Neuronal stem cell (in vitro differentiated cells): Measurements from ENCODE around the gene PLAAT5.

Experiments used
- DNase-seq: peaks from one replicate; pipeline ENCODE4 v3.0.0-alpha.2; 2013; ENCODE audit warnings: low spot score
- H2AFZ ChIP-seq: one replicate; pipeline ENCODE4 v1.6.1; 2013; ENCODE audit warnings: mild to moderate bottlenecking, low read length, inconsistent platforms
- H2AK5ac ChIP-seq: 2 replicates; pipeline ENCODE4 v1.6.1; 2013; ENCODE audit warnings: low read depth, mild to moderate bottlenecking, inconsistent platforms, low read length, moderate library complexity, mixed read lengths
- H2BK120ac ChIP-seq: 2 replicates; pipeline ENCODE4 v1.6.1; 2013; ENCODE audit warnings: low read depth, mild to moderate bottlenecking, inconsistent platforms, low read length, moderate library complexity, mixed read lengths
- H2BK12ac ChIP-seq: one replicate; pipeline ENCODE4 v1.6.1; 2013; ENCODE audit warnings: low read length, inconsistent platforms
- H2BK15ac ChIP-seq: 2 replicates; pipeline ENCODE4 v1.6.1; 2013; ENCODE audit warnings: mild to moderate bottlenecking, low read length, inconsistent platforms, mixed read lengths
- H2BK5ac ChIP-seq: one replicate; pipeline ENCODE4 v1.6.1; 2013; ENCODE audit warnings: inconsistent platforms, mild to moderate bottlenecking, low read length, moderate library complexity
- H3K14ac ChIP-seq: one replicate; pipeline ENCODE4 v1.6.1; 2013; ENCODE audit warnings: low read length, inconsistent platforms
- H3K18ac ChIP-seq: 2 replicates; pipeline ENCODE4 v1.6.1; 2013; ENCODE audit warnings: low read length, inconsistent platforms
- H3K23ac ChIP-seq: 2 replicates; pipeline ENCODE4 v1.6.1; 2013; ENCODE audit warnings: low read depth, mild to moderate bottlenecking, mixed read lengths, low read length, inconsistent platforms; ENCODE audit not compliant: poor library complexity
- H3K27ac ChIP-seq: replicated peaks from 3 replicates; pipeline ENCODE4 v1.5.1; 2013; ENCODE audit warnings: low read length, inconsistent platforms
- H3K27me3 ChIP-seq, 3 experiments: 2 replicates each; pipeline ENCODE4 v1.6.1; 2013; ENCODE audit warnings: low read length in 3 of 3, mild to moderate bottlenecking in 2 of 3, inconsistent platforms in 1 of 3, low read depth in 1 of 3, mixed read lengths in 1 of 3, moderate library complexity in 1 of 3; ENCODE audit not compliant: control insufficient read depth in 3 of 3, insufficient read depth in 3 of 3
- H3K36me3 ChIP-seq, 2 donors: replicated peaks in 1 of 2; 2 replicates each; pipeline ENCODE4 v1.6.1; 2013; ENCODE audit warnings: low read length in 2 of 2; ENCODE audit not compliant: control insufficient read depth in 2 of 2, insufficient read depth in 2 of 2
- H3K4ac ChIP-seq: 2 replicates; pipeline ENCODE4 v1.6.1; 2013; ENCODE audit warnings: inconsistent platforms, mild to moderate bottlenecking, low read length, moderate library complexity
- H3K4me1 ChIP-seq, 2 donors: 1 replicate in 1 of 2; 2 replicates in 1 of 2; pipeline ENCODE4 v1.6.1; 2013; ENCODE audit warnings: low read length in 2 of 2, low read depth in 1 of 2; ENCODE audit not compliant: control insufficient read depth in 2 of 2, insufficient read depth in 1 of 2
- H3K4me2 ChIP-seq: one replicate; pipeline ENCODE4 v1.6.1; 2013; ENCODE audit warnings: mild to moderate bottlenecking, low read length, inconsistent platforms; ENCODE audit not compliant: insufficient read depth, poor library complexity, severe bottlenecking
- H3K4me3 ChIP-seq, 2 donors: 2 replicates each; pipeline ENCODE4 v1.5.1; 2013; ENCODE audit warnings: low read length in 2 of 2, mild to moderate bottlenecking in 2 of 2, inconsistent platforms in 1 of 2, moderate library complexity in 1 of 2
- H3K79me1 ChIP-seq: one replicate; pipeline ENCODE4 v1.6.1; 2013; ENCODE audit warnings: low read depth, mild to moderate bottlenecking, inconsistent platforms, low read length, moderate library complexity
- H3K9ac ChIP-seq: one replicate; pipeline ENCODE4 v1.6.1; 2013; ENCODE audit warnings: mild to moderate bottlenecking, low read depth, low read length, inconsistent platforms; ENCODE audit not compliant: poor library complexity
- H3K9me3 ChIP-seq, 2 donors: replicated peaks in 1 of 2; 2 replicates each; pipeline versions ENCODE3 to v1.6.1; 2013; ENCODE audit warnings: low read length in 2 of 2, mild to moderate bottlenecking in 2 of 2, inconsistent platforms in 1 of 2, low read depth in 1 of 2, mixed read lengths in 1 of 2, moderate library complexity in 1 of 2; ENCODE audit not compliant: control insufficient read depth in 2 of 2, insufficient read depth in 1 of 2
- H4K8ac ChIP-seq: one replicate; pipeline ENCODE4 v1.6.1; 2013; ENCODE audit warnings: low read depth, mild to moderate bottlenecking, inconsistent platforms, low read length, moderate library complexity
- H4K91ac ChIP-seq: one replicate; pipeline ENCODE4 v1.6.1; 2013; ENCODE audit warnings: low read length, low read depth, mild to moderate bottlenecking, inconsistent platforms; ENCODE audit not compliant: poor library complexity
- WGBS, 2 donors: extraction: QIAGEN DNeasy Blood & Tissue Kit; methylation state at CpG; one replicate each; pipeline ENCODE4 v1.1.7; 2013; ENCODE audit warnings: missing lambda C conversion rate in 2 of 2, mixed read lengths in 1 of 2; ENCODE audit not compliant: insufficient read length in 2 of 2, insufficient replicate concordance in 1 of 2; ENCODE audit errors: extremely low coverage in 2 of 2; 5-methylcytosine and 5-hydroxymethylcytosine counted together

PLAAT5 gene

GRCh38 chr11:63478896-63479295 is 12.1 kb downstream of the PLAAT5 start:
- Histone ChIP-seq H2AFZ (peak overlapping the region; percentile 69), H3K18ac (no peak overlapping the region), H2BK120ac (no peak overlapping the region), H2BK12ac (no peak overlapping the region), H3K9ac (no peak overlapping the region), H3K9me3 (no peaks in the 10 kb centered on the region), H3K4me1 (no peaks in the 10 kb centered on the region), H3K4ac (no peak overlapping the region), H2AK5ac (no peak overlapping the region), H3K14ac (no peak overlapping the region), H4K91ac (no peak overlapping the region), H3K36me3 (no peaks in the 10 kb centered on the region), H2BK15ac (no peak overlapping the region), H3K79me1 (no peaks in the 10 kb centered on the region), H3K27ac (no peak overlapping the region), H2BK5ac (no peak overlapping the region), H3K4me3 (no peak overlapping the region), H4K8ac (no peak overlapping the region), H3K23ac (no peak overlapping the region), H3K27me3 (no peaks in the 10 kb centered on the region), H3K4me2 (no peak overlapping the region)
- no CpG with 5 or more reads among the region's 5 CpGs for WGBS, 2 donors
- peak; percentile 49 for DNase-seq

DNA sequence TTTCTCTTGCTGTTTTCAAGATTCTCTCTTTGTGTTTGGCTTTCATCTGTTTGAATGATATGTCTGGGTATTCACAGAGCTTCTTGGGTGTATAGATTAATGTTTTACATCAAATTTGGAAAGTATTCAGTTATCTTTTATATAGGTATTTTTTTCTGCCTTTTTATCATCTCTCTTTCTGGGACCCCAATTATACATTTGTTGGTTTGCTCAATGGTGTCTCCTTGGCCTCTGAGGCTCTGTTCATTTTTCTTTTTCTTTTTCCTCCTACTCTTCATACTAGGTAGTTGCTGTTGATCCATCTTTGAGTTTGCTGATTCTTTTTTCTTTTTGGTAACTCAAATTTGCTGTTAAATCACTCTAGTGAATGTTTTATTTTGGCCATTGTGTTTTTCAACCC is 14.3 kb downstream of the PLAAT5 start:
- no peak overlapping the region for H3K4me3 ChIP-seq
- no peak for DNase-seq
- H3K4me2 ChIP-seq, result no peak overlapping the region
- H4K91ac ChIP-seq, result no peak overlapping the region
- H3K4me1 ChIP-seq, result no peaks in the 10 kb centered on the region
- H3K4ac ChIP-seq, result no peak overlapping the region
- H2AFZ ChIP-seq, result no peak overlapping the region
- H3K79me1 ChIP-seq, result no peaks in the 10 kb centered on the region
- no peak overlapping the region for H3K23ac ChIP-seq
- H3K27me3 ChIP-seq, result no peaks in the 10 kb centered on the region
- no peak overlapping the region for H3K9ac ChIP-seq
- no peak overlapping the region for H2AK5ac ChIP-seq
- no peak overlapping the region for H3K18ac ChIP-seq
- H3K36me3 ChIP-seq, result no peaks in the 10 kb centered on the region
- peaks cover 0 to 2% of the 10 kb centered on the region in 2 donors for H3K9me3 ChIP-seq
- no peak overlapping the region for H4K8ac ChIP-seq
- H3K14ac ChIP-seq, result no peak overlapping the region
- H2BK15ac ChIP-seq, result no peak overlapping the region
- no peak overlapping the region for H2BK120ac ChIP-seq
- no peak overlapping the region for H2BK5ac ChIP-seq
- no peak overlapping the region for H3K27ac ChIP-seq
- no peak overlapping the region for H2BK12ac ChIP-seq

- Histone ChIP-seq H3K4me2 (no peak overlapping the region), H3K14ac (no peak overlapping the region)
Measured at GRCh38 chr11:63472372-63472771, 18.6 kb downstream of the PLAAT5 start.

GRCh38 chr11:63470311-63470710 is 20.7 kb downstream of the PLAAT5 start:
- no peak for DNase-seq
- no peak overlapping the region for H3K27ac ChIP-seq
- H3K23ac ChIP-seq, result no peak overlapping the region
- H3K9me3 ChIP-seq, result peaks cover 0 to 2% of the 10 kb centered on the region in 2 donors
- H2AFZ ChIP-seq, result no peak overlapping the region
- no peaks in the 10 kb centered on the region for H3K36me3 ChIP-seq
- no peak overlapping the region for H3K4ac ChIP-seq
- no peak overlapping the region for H2BK120ac ChIP-seq
- H3K18ac ChIP-seq, result no peak overlapping the region
- no peaks in the 10 kb centered on the region for H3K4me1 ChIP-seq
- no peak overlapping the region for H4K8ac ChIP-seq
- H3K79me1 ChIP-seq, result no peaks in the 10 kb centered on the region
- no peak overlapping the region for H2AK5ac ChIP-seq
- H2BK12ac ChIP-seq, result no peak overlapping the region
- H3K14ac ChIP-seq, result no peak overlapping the region
- no peak overlapping the region for H4K91ac ChIP-seq
- H2BK15ac ChIP-seq, result no peak overlapping the region
- H3K9ac ChIP-seq, result no peak overlapping the region
- H3K4me3 ChIP-seq, result no peak overlapping the region
- no CpG with 5 or more reads among the region's 3 CpGs for WGBS, 2 donors
- H3K4me2 ChIP-seq, result no peak overlapping the region
- no peaks in the 10 kb centered on the region for H3K27me3 ChIP-seq
- H2BK5ac ChIP-seq, result no peak overlapping the region

More at GRCh38 chr11:63472372-63472771, 18.6 kb downstream of the PLAAT5 start:
- Histone ChIP-seq H3K27me3 (no peaks in the 10 kb centered on the region), H2BK5ac (no peak overlapping the region), H3K9me3 (peaks cover 0 to 2% of the 10 kb centered on the region in 2 donors), H3K23ac (no peak overlapping the region), H3K36me3 (no peaks in the 10 kb centered on the region), H2AFZ (no peak overlapping the region), H3K4me3 (no peak overlapping the region), H4K8ac (no peak overlapping the region), H2AK5ac (no peak overlapping the region), H3K79me1 (no peaks in the 10 kb centered on the region), H3K4ac (no peak overlapping the region), H2BK15ac (no peak overlapping the region), H3K9ac (no peak overlapping the region), H3K18ac (no peak overlapping the region), H3K27ac (no peak overlapping the region), H2BK12ac (no peak overlapping the region), H4K91ac (no peak overlapping the region), H3K4me1 (no peaks in the 10 kb centered on the region), H2BK120ac (no peak overlapping the region)
- no peak for DNase-seq
- WGBS, 2 donors, result no CpG with 5 or more reads among the region's 3 CpGs
